Muscle layer of duodenum (tissue), 2 donors: Measurements from ENCODE around the gene MIEN1.

Experiments
- H3K27ac ChIP-seq: one replicate; pipeline ENCODE4 v1.7.0; 2013; ENCODE audit warnings: mild to moderate bottlenecking, low read length
- H3K27me3 ChIP-seq: one replicate; pipeline ENCODE4 v1.7.0; 2013; ENCODE audit warnings: low read depth, mild to moderate bottlenecking, control low read depth, low read length
- H3K36me3 ChIP-seq, 2 donors: one replicate each; pipeline ENCODE4 v1.7.0; 2013; ENCODE audit warnings: low read length in 2 of 2, control low read depth in 1 of 2, mild to moderate bottlenecking in 1 of 2; ENCODE audit not compliant: insufficient read depth in 2 of 2, control insufficient read depth in 1 of 2
- H3K4me1 ChIP-seq, 2 donors: one replicate each; pipeline ENCODE4 v1.7.0; 2013; ENCODE audit warnings: low read length in 2 of 2, mild to moderate bottlenecking in 2 of 2, control low read depth in 1 of 2, moderate library complexity in 1 of 2; ENCODE audit not compliant: insufficient read depth in 2 of 2, control insufficient read depth in 1 of 2
- H3K4me3 ChIP-seq, 2 donors: one replicate each; pipeline ENCODE4 v1.7.0; 2013; ENCODE audit warnings: low read length in 2 of 2, low read depth in 1 of 2, mild to moderate bottlenecking in 1 of 2
- H3K9me3 ChIP-seq, 2 donors: one replicate each; pipeline ENCODE4 v1.7.0; 2013; ENCODE audit warnings: low read length in 2 of 2, control low read depth in 1 of 2, mild to moderate bottlenecking in 1 of 2; ENCODE audit not compliant: control insufficient read depth in 1 of 2
- donor health status: healthy.

Gene MIEN1

DNA sequence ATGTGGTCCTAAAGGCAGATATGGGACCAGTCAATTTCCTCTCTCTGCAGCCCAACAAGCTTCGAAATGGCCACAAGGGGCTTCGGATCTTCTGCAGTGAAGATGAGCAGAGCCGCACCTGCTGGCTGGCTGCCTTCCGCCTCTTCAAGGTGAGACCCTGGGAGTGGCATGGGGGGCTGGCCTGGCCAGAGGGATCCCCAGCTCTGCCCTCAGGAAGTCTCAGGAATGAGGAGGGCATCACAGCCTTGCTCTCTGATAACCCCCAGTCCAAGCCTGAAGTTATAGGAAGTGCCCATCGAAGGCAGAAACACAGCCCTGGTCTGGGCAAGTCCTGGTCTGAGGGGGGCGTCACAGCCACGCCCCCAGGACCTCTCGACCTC is 14.5 kb upstream of the MIEN1 start:
- H3K36me3 ChIP-seq: no peaks in the 10 kb centered on the region
- H3K9me3 ChIP-seq: no peaks in the 10 kb centered on the region
- H3K4me1 ChIP-seq: peaks cover 0 to 2% of the 10 kb centered on the region in 2 donors
- H3K27me3 ChIP-seq: peaks cover 5% of the 10 kb centered on the region
- no peak overlapping the region for H3K27ac ChIP-seq
- no peak overlapping the region for H3K4me3 ChIP-seq

DNA sequence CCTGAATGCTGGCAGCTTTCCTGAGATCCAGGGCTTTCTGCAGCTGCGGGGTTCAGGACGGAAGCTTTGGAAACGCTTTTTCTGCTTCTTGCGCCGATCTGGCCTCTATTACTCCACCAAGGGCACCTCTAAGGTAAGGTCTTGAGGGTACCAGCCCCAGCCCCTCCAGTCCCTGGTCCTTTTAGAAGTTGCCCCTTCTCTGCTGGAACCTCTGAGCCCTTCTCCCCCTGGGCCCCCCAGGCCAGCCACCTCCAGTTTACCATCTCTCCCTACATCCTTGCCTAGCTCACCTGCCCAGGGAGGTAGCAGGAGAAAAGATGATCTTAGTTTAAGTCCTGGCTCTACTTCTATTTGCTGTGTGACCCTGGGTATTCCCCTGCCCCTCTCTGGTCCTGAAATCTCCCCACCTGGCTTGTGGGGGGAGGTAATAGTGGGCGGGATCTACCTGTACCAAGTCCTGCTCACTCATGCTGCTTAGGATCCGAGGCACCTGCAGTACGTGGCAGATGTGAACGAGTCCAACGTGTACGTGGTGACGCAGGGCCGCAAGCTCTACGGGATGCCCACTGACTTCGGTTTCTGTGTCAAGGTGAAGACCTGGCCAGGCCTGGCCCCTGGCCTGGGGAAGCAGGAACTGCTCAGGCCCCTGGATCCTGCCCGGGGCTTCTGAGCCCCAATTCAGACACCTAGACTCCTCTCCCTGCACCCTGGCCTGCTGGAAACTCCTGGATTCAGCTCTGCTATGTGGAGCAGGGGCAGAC is 13.9 kb upstream of the MIEN1 start:
- Histone ChIP-seq H3K27me3 (peaks cover 5% of the 10 kb centered on the region), H3K4me1 (peaks cover 0 to 7% of the 10 kb centered on the region in 2 donors), H3K4me3 (no peak overlapping the region), H3K9me3 (no peaks in the 10 kb centered on the region), H3K27ac (no peak overlapping the region), H3K36me3 (no peaks in the 10 kb centered on the region)

DNA sequence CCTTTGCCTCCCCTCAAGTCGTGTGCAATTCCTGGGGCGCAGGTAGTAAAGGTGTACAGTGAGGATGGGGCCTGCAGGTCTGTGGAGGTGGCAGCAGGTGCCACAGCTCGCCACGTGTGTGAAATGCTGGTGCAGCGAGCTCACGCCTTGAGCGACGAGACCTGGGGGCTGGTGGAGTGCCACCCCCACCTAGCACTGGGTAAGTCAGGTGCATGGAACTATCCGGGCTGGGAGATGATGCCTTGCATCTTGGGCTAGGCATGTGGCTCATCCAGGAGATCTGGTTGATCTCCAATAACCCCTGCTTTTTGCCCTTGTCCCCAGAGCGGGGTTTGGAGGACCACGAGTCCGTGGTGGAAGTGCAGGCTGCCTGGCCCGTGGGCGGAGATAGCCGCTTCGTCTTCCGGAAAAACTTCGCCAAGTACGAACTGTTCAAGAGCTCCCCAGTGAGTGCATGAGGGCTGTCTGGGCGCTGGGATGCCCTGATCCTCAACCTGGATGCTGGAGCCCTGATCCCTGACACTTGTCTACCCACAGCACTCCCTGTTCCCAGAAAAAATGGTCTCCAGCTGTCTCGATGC is 12.6 kb upstream of the MIEN1 start:
- Histone ChIP-seq H3K4me1 (peaks cover 0 to 21% of the 10 kb centered on the region in 2 donors), H3K36me3 (no peaks in the 10 kb centered on the region), H3K27ac (no peak overlapping the region), H3K27me3 (peaks cover 5% of the 10 kb centered on the region), H3K9me3 (no peaks in the 10 kb centered on the region), H3K4me3 (no peak overlapping the region)

DNA sequence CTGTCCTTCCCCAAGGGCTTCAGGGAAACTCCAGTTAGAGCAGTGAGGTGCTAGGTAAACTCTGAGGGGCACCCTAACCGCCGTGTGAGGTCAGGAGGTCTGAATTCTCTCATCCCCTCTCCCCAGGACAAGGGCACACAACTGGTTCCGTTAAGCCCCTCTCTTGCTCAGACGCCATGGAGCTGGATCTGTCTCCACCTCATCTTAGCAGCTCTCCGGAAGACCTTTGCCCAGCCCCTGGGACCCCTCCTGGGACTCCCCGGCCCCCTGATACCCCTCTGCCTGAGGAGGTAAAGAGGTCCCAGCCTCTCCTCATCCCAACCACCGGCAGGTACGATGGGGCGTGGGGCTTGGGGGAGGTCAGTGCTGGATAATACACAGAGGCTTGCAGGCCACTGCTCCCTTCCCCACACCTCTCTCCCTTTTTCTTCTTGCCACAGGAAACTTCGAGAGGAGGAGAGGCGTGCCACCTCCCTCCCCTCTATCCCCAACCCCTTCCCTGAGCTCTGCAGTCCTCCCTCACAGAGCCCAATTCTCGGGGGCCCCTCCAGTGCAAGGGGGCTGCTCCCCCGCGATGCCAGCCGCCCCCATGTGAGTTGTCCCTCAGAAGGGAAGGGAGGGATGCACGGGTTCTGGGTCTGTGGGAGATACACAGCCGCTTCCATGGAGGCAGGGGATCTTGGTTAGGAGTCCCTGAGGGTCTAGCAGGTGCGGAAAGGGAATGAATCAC is 12.0 kb upstream of the MIEN1 start:
- peaks cover 0 to 24% of the 10 kb centered on the region in 2 donors for H3K4me1 ChIP-seq
- no peak overlapping the region for H3K27ac ChIP-seq
- no peak overlapping the region for H3K4me3 ChIP-seq
- H3K36me3 ChIP-seq: no peaks in the 10 kb centered on the region
- H3K27me3 ChIP-seq: peaks cover 5% of the 10 kb centered on the region
- no peaks in the 10 kb centered on the region for H3K9me3 ChIP-seq

DNA sequence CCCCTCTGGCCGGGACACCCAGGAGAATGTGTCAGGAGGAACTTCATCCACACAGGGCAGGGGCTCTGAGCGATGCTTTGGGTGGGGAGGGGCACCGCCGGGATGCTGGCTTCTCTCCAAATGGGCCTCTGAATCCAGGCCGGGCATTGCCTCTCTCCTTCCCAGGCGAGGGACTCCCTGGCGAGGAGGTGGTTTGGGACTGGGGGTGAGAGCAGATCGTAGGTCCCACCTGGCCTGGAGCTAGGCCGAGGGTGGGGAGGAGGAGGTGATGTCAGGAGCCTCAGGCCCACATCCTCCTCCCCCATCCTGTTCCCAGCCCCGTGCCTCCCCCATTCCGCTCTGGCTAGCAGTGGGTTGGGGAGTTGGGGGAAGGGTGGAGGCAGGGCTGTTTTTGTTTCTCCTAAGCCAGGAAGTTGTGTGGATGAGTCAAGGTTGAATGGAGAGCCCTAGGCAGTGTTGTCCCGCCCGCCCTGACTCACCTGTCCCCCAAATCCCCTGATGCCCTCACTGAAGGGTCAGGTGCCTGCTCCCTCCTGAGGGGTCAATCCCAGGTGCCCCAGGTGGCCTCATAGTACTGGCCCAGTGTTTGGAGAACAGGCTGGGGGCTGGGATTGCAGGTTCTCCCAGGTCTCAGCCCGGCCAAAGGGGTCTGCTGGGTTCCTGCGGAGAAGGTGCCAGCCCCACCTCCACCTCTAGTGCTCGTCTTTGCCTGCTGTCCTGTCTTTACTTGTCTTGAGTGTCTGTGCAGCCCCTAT is 10.2 kb upstream of the MIEN1 start:
- Histone ChIP-seq H3K27ac (peak overlapping the region; percentile 74), H3K36me3 (no peaks in the 10 kb centered on the region), H3K27me3 (peaks cover 5% of the 10 kb centered on the region), H3K9me3 (no peaks in the 10 kb centered on the region), H3K4me3 (peak overlapping the region in 1 of 2 donors; percentile 44), H3K4me1 (peaks cover 0 to 24% of the 10 kb centered on the region in 2 donors)

DNA sequence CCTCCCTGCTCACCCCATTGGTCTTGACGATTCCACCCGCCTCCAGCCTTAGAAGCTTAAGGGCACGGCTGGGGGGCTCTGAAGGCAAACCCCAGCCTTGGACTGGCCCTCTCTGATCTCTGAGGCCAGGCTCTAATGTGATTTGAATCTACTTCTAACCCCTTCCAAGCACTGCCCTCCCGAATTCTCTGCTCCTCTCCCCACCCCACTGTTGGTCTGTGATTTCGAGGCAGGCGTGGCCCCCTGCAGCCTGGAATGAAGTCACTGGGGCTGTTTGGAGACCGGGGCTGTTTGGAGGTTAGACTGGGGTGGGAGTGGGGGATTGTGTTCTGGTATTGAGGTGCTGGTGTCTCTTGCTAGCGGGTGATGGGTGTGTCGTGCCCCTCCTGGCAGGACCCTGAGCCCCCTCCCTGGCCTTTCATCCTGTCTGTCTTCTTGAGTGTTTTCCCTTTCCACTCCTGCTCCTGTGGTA is 9.6 kb upstream of the MIEN1 start:
- H3K27me3 ChIP-seq: peaks cover 5% of the 10 kb centered on the region
- H3K9me3 ChIP-seq: no peaks in the 10 kb centered on the region
- H3K4me1 ChIP-seq: peaks cover 0 to 24% of the 10 kb centered on the region in 2 donors
- H3K27ac ChIP-seq: peak overlapping the region; percentile 74
- H3K4me3 ChIP-seq: peak overlapping the region; percentile 44 to 52
- H3K36me3 ChIP-seq: no peaks in the 10 kb centered on the region

DNA sequence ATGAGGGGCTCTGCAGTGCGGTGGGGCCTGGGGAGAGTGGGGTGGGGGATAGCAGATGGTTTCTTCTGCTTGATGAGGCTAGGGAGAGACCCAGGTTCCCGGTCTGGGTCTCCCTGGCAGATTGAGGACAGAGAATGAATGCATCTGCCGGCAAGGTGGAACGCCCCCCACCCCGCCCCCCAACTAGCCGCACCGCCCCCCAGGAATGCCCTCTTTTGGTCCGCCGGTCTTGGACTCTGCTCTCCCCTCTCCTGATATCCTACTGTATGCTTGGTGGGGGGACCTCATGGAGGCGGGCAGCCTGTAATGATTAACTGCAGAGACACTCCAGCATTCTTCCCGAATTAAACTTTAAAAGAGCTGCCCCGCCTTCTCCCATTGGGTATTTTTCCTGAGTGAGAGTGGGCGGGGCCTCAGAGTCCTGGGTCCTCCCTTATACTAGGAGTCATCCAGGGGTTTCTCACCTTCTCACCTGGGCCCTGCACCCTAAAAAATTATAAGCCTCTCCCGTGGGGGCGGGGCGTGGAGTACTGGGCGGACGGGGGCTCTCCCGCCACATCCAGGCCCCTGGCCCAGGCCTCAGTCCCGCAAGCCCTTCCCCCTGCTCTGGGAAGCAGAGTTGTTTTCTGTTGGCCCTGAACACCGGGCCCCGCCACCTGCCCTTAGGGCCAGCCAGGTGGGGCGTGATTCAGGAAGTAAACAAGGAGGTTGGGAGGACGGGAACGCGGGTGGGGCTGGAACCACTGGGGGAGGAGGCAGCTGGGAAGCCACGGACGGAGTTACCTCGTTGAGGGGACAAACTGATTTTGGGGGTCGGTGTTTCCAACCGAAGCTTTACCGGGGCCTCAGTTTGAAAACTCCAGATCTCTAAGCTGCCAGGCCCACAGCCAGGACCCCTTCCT is 8.9 kb upstream of the MIEN1 start:
- H3K27ac ChIP-seq: peak overlapping the region; percentile 74
- peaks cover 5% of the 10 kb centered on the region for H3K27me3 ChIP-seq
- H3K4me3 ChIP-seq: peak overlapping the region; percentile 44 to 52
- H3K36me3 ChIP-seq: no peaks in the 10 kb centered on the region
- H3K4me1 ChIP-seq: peaks cover 0 to 24% of the 10 kb centered on the region in 2 donors
- H3K9me3 ChIP-seq: no peaks in the 10 kb centered on the region

DNA sequence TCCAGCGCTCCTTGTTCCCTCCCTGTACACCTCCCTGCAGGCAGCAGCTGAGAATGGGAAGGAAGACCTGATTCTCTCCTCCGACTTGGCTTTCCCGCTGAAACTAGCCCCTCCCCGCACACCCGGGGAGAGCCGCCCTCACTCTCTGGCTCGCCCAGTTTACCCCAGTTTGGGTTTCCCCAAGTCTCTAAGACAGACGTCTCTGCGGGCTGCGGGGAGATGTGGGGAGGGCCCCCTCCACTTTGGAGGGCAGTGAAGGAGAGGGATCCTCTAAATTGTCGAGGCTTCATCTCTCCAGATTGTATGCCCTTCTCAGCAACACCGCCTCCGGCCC is 8.2 kb upstream of the MIEN1 start:
- Histone ChIP-seq H3K36me3 (no peaks in the 10 kb centered on the region), H3K4me3 (peak overlapping the region; percentile 52 to 55), H3K27me3 (peaks cover 5% of the 10 kb centered on the region), H3K9me3 (no peaks in the 10 kb centered on the region), H3K27ac (peak overlapping the region; percentile 72), H3K4me1 (peaks cover 0 to 24% of the 10 kb centered on the region in 2 donors)

DNA sequence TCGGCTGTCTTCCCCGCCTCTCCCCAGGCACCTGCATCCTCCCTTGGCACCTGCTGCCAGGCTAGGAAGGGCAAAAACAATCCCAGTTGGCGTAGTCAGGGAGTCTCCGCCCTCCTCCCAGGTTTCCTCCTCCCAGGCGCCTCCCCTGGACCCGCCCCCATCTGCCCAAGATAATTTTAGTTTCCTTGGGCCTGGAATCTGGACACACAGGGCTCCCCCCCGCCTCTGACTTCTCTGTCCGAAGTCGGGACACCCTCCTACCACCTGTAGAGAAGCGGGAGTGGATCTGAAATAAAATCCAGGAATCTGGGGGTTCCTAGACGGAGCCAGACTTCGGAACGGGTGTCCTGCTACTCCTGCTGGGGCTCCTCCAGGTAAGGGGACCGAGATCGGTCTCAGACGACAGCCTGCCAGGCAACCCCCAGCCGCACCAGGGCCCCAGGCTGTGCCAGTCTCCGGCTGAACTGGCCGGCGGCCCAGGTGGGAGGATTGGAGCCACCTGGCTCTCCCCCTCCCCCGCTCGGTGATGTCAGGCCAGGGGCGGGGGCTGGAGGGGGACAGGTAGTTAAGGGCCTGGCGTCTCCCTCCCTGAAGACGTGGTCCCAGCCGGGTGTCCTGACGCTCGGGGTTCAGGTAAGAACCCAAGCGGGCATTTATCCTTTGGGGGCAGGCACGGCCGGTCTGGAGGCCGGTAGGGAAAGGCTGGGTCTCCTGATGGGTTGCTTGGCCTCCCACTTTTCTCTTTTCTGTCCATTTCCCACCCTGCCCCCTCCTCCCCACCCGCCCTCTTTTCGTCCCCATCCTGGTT is 7.6 kb upstream of the MIEN1 start, which contains the start of gene GRB7:
GRB7 (plus strand) TSS at position 179 of the 808 bp plus-strand sequence. CDS start 4,364 bp downstream, outside the sequence.
- peaks cover 0 to 24% of the 10 kb centered on the region in 2 donors for H3K4me1 ChIP-seq
- H3K27me3 ChIP-seq: peaks cover 5% of the 10 kb centered on the region
- H3K27ac ChIP-seq: peak within 1 kb of the TSS; percentile 72
- H3K9me3 ChIP-seq: no peaks in the 10 kb centered on the region
- H3K4me3 ChIP-seq: peak within 1 kb of the TSS; percentile 52 to 55
- no peaks in the 10 kb centered on the region for H3K36me3 ChIP-seq
